ES-I3 (cell line): ENCODE measurements around the gene CCDC182.

ENCODE experiments used
- H3K36me3 ChIP-seq: 2 replicates; pipeline ENCODE4 v1.6.1; 2013; ENCODE audit warnings: mild to moderate bottlenecking, low read length, control low read depth, moderate library complexity; ENCODE audit not compliant: insufficient read depth
- H3K4me1 ChIP-seq: 2 replicates; pipeline ENCODE4 v1.6.1; 2013; ENCODE audit warnings: mild to moderate bottlenecking, control low read depth, low read length; ENCODE audit not compliant: insufficient read depth
- H3K9ac ChIP-seq: 2 replicates; pipeline ENCODE4 v1.6.1; 2013; ENCODE audit warnings: low read depth, mild to moderate bottlenecking, low read length, moderate library complexity
- H3K9me3 ChIP-seq: 2 replicates; pipeline ENCODE4 v1.6.1; 2013; ENCODE audit warnings: mild to moderate bottlenecking, low read length, moderate library complexity; ENCODE audit not compliant: control insufficient read depth, insufficient read depth

The CCDC182 gene

DNA sequence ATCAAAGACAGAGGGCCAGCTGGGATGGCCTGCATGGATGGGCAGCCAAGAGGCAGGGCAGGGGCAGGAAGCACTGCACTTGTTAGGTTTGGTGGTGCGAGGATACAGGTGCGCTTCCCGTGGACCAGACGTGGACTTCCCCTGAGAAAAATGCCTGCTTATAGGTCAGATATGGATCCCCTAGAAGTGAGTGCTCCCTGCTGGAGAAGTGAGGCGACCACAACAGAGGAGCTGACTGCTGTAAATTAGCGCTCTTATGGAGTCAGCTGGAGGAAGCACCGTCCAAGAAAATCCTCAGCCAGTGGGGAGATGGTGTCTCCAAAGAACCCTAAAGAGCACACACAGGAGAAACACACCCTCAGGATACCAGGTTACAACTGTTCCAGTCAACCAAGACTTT is 27.7 kb upstream of the CCDC182 start:
- Histone ChIP-seq H3K36me3 (no peaks in the 10 kb centered on the region), H3K9me3 (no peaks in the 10 kb centered on the region), H3K4me1 (no peaks in the 10 kb centered on the region), H3K9ac (no peak overlapping the region)

DNA sequence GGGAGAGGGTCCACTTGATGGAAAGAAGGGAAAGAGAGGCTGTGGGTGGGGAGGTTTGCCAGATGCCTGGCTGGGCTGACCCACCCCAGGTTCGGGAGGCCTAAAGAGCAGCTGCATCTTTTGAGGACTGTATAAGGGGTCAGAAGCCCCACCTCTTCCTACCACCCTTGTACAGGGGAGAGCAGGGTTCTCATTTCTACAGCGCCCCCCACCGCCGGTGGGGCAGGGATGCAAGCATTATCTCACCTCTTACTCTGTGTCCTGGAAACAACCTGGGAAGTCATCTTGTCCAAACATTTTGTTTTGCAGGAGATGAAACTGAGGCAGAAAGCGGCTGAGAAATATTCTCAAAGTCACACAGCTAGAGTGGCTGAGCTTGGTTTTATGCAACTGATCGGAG is 22.5 kb upstream of the CCDC182 start:
- H3K36me3 ChIP-seq, result no peaks in the 10 kb centered on the region
- H3K9me3 ChIP-seq, result no peaks in the 10 kb centered on the region
- H3K9ac ChIP-seq, result no peak overlapping the region

DNA sequence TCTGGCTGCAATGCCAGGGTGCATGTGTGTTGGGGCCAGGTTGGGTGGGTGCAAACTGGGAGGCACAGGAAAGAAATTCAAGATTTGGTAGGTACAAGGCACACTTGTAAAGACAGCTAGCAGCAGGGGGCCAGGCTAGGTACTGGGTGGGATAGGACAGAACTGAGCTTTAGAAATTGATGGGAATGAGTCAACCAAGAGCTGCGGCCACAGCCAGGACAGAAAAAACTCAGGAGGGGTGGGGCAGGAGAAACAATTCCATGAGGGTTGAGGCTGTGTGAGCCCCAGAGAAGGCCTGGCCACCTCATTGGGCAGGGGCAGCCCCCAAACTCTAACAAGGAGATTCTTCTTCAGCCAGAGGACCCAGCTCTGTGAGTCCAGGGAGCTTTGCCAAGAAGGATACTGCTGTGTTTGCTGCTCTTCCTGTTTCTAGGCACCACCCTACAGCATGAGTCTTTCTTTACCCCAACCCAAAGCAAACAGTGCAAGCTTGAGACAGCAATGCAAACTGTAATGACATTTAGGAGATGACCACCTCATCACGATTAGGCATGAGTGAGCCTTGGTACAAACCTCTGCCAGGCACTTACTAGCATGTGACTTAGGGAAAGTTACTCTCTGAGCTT is 21.3 kb upstream of the CCDC182 start:
- Histone ChIP-seq H3K9me3 (no peaks in the 10 kb centered on the region), H3K9ac (no peak overlapping the region), H3K4me1 (peaks cover 16% of the 10 kb centered on the region), H3K36me3 (no peaks in the 10 kb centered on the region)

More for the DNA sequence above, 22.5 kb upstream of the CCDC182 start:
- H3K4me1 ChIP-seq, result peaks cover 8% of the 10 kb centered on the region

DNA sequence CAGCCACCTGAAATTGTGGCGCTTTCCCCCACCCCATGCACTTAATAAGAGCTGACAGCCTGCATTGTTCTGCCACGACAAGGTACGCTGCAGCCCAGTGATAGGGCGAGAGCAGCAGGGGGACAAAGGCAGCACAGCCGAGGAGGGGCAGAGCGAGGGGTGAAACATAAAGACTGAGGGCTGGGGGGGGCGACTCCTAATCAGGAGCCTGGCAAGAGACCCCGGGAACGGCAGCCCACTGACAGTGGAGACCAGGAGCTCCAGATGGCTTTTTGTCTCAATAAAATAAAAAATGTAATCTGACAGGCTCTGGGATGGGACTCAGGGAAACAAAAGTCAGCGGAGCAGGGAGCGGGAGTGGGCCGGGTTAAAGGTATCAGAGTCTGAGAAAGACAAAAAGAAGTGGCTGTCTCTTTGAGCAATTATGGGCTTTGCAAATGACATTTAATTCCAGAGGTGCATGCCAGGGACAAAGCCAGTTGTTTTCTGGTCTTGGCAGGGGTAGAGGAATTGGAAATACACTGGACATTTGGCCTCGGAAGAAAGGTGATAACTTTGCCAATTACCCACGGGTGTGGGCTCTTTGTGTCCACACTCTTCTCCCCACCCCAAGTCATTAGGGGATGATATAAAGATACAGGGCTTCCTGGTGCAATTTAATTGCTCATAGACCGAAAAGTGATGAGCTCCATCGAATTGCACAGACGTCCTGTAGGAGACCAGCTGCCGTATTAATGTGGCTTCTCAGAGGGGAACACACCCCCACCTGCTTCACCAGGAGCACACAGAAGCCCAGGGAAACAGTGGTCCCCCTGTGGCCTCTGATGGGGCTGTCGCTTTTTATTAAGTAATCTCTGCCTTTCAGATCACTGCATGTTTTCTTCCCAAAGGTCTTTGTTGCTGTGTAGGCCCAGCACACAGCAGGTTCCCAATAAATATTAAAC is 17.6 kb upstream of the CCDC182 start:
- Histone ChIP-seq H3K9ac (peak overlapping the region; percentile 5; the same call in 1 of the 2 replicates), H3K36me3 (no peaks in the 10 kb centered on the region), H3K9me3 (no peaks in the 10 kb centered on the region), H3K4me1 (peaks cover 16% of the 10 kb centered on the region)

DNA sequence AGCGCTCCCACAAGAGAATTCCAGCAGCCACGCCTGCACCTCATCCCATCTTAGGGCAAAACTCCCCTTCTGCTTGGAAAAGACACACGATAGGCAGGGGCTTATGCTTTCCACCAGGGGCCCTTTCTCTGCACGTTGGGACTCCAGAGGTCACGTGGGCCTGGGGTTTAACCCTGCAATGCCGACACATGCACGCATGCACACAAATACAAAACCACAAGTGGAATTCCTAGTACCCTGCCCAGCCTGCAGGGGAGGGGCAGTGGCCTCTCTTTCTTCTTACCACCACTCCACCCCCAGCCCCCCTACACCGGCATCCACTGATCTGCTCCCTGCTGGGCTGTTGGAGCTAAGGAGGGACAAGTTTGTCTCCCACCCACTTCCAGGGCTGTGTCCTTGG is 16.8 kb upstream of the CCDC182 start:
- Histone ChIP-seq H3K9ac (no peak overlapping the region; the same call in 1 of the 2 replicates), H3K4me1 (peaks cover 16% of the 10 kb centered on the region), H3K36me3 (no peaks in the 10 kb centered on the region), H3K9me3 (no peaks in the 10 kb centered on the region)

DNA sequence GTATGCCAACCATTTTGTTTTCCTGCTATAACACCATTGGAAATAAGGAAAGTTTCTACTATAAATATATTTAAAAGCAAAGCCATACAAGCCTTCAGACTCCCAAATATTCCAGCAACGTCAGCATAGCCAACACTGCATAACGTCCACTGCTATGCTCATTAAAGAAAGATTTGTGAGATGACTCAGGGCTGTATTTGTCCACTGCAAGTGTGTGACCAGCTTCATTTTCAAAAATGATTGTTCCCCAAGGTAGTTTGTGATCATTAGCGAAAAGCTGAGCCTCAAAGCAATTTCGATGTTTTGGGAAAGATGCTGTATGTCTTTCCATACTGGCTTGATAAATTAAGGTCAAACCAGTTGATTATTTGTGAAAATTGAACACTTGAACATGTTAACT is 14.9 kb upstream of the CCDC182 start:
- Histone ChIP-seq H3K4me1 (peaks cover 16% of the 10 kb centered on the region), H3K9ac (no peak overlapping the region), H3K36me3 (no peaks in the 10 kb centered on the region), H3K9me3 (no peaks in the 10 kb centered on the region)

DNA sequence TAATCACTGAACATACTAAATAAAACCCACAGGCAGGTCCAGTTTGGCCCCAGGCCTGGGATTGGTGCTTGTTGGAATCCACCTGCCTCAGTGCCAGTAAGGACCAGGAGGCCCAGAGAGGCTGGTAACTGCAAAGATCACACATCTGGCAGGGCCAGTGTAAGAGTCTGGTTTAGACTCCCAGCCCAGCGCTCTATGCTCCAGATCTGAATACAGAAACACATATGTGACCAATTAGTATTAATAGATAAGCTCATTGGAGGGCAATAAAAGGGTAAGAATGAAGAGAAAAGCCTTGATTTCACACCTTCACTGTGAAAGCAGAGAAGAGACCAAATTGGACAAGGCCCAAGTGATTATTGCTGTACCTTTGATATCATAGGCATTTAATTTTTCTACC is 13.6 kb upstream of the CCDC182 start:
- H3K4me1 ChIP-seq, result peaks cover 16% of the 10 kb centered on the region
- H3K36me3 ChIP-seq, result no peaks in the 10 kb centered on the region
- no peaks in the 10 kb centered on the region for H3K9me3 ChIP-seq
- H3K9ac ChIP-seq, result no peak overlapping the region

DNA sequence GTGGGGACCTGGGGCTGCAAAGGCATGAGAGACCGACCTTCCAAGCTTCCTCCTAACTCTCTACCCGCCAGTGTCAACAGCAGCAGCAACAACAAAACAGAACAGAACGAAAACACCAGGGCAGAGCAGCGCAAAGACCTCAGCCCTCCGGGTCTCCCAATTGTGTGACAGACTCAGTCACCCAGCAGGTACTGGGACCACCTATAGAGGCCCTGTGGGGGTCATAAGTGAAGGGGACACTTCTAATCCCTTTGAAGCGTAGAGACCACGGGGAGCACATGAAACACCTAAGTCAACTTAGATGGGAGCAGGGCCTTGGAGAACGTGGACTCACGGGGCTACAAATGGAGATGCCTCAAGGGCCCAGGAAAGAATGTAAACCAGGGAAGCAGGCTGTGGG is 12.6 kb upstream of the CCDC182 start:
- no peaks in the 10 kb centered on the region for H3K36me3 ChIP-seq
- peaks cover 10% of the 10 kb centered on the region for H3K4me1 ChIP-seq
- H3K9ac ChIP-seq, result no peak overlapping the region
- no peaks in the 10 kb centered on the region for H3K9me3 ChIP-seq

DNA sequence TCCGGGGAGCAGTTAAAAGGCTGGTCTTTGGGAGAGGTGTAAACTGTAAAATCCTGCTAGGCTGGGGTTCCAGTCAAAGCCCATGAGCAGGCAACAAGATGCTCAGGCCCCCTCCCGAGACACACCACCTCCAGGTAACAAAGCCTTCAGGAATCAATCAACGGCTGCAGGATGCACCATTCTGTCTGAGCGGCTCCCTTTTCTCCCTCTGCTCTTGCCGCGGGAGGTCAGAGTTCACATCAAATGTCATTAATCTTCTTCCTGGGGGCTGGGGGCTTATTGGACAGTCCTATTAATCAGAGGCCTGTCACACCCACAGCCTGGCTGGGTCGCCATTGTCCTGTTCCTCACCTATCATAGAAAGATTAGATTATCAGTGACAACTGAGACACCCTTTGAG is 11.9 kb upstream of the CCDC182 start:
- no peaks in the 10 kb centered on the region for H3K9me3 ChIP-seq
- no peaks in the 10 kb centered on the region for H3K36me3 ChIP-seq
- peaks cover 5% of the 10 kb centered on the region; the same call in 1 of the 2 replicates for H3K4me1 ChIP-seq
- H3K9ac ChIP-seq, result no peak overlapping the region

GRCh38 chr17:57755480-57756070 is 10.5 kb upstream of the CCDC182 start:
- Histone ChIP-seq H3K4me1 (no peaks in the 10 kb centered on the region; the same call in 1 of the 2 replicates), H3K9me3 (no peaks in the 10 kb centered on the region), H3K9ac (no peak overlapping the region), H3K36me3 (no peaks in the 10 kb centered on the region)

- H3K9me3 ChIP-seq, result no peaks in the 10 kb centered on the region
- H3K4me1 ChIP-seq, result no peaks in the 10 kb centered on the region; the same call in 1 of the 2 replicates
- no peaks in the 10 kb centered on the region for H3K36me3 ChIP-seq
- H3K9ac ChIP-seq, result no peak overlapping the region
Measured at GRCh38 chr17:57752031-57752905, 7.2 kb upstream of the CCDC182 start.

DNA sequence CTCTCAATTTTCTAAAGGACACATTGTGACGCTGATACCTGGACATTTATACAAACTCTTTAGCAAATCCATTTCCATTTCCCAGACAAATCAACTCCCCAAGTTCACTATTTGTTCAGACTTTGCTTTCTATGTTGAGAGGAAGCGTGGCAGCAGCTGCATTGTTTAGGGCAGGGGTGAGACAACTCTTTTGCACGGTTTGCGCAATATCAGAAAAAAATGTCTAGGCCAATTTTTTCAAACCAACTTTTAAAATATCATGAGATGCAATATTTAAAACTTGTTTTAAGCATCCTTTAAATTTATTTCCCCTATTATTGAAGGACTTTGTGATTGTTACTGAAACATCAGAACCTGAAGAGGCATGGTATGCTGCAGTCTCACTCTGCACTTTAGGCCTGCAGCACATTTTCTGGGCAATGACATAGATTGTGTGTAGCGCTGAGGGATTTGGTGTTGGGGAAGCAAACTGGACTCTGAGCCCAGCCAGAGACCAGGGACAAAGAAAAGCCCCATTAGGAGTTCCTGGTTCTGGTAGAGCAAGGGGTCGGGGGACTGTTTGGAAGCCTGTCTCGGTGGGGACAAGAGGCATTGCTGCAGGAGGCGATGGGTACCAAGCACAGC is 6.4 kb upstream of the CCDC182 start:
- Histone ChIP-seq H3K4me1 (no peaks in the 10 kb centered on the region; the same call in 1 of the 2 replicates), H3K9me3 (no peaks in the 10 kb centered on the region), H3K36me3 (no peaks in the 10 kb centered on the region), H3K9ac (no peak overlapping the region)

DNA sequence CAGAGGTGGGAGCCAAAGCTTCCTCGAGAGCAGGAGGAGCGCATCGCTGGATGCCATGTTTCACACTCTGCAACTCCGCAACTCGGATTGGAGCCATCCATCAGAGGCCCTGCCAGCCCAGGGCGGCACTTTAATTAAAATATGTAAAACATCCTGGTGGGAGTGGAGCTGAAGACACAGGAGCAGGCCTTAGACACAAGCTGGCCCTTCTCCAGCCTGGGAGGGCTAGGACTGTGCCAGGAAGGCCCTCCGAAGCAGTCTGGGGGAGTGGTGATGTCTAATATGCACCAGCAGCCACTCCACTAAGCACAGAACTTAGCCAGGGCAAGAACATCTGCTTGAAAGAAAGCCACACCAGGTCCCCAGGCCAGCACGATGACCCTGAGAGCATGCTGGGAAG is 5.8 kb upstream of the CCDC182 start:
- H3K4me1 ChIP-seq, result no peaks in the 10 kb centered on the region; the same call in 1 of the 2 replicates
- H3K36me3 ChIP-seq, result no peaks in the 10 kb centered on the region
- no peaks in the 10 kb centered on the region for H3K9me3 ChIP-seq
- H3K9ac ChIP-seq, result no peak overlapping the region
